RWPE2 (cell line): ENCODE data around the gene NMRAL1.

Experiments used
- ATAC-seq: fragments of 200-7000 bp; cut with Tn5 transposase; 3 replicates; pipeline ENCODE4 v1.9.1; 2021; ENCODE audit warnings: low read depth
- DNase-seq: peaks from one replicate; pipeline ENCODE4 v3.0.0-alpha.2; 2020; ENCODE audit warnings: low spot score
- H3K27ac ChIP-seq: fragments of 450-650 bp; 2 replicates; pipeline ENCODE4 v1.5.1; 2017; ENCODE audit warnings: mild to moderate bottlenecking; ENCODE audit not compliant: poor library complexity, severe bottlenecking
- H3K27me3 ChIP-seq: fragments of 250-450 bp; sonication (Bioruptor Pico); 2 replicates; pipeline ENCODE4 v1.5.1; 2021; ENCODE audit warnings: mild to moderate bottlenecking, moderate library complexity; ENCODE audit not compliant: insufficient read depth, poor library complexity, severe bottlenecking
- H3K36me3 ChIP-seq: fragments of 250-450 bp; sonication (Bioruptor Pico); 2 replicates; pipeline ENCODE4 v1.5.1; 2020; ENCODE audit warnings: low read depth, mild to moderate bottlenecking, moderate library complexity
- H3K4me1 ChIP-seq: fragments of 250-450 bp; sonication (Bioruptor Pico); 2 replicates; pipeline ENCODE4 v1.5.1; 2021; ENCODE audit warnings: mild to moderate bottlenecking, moderate library complexity; ENCODE audit not compliant: insufficient read depth, poor library complexity, severe bottlenecking
- H3K4me3 ChIP-seq: fragments of 250-450 bp; sonication (Bioruptor Pico); 2 replicates; pipeline ENCODE4 v1.5.1; 2021; ENCODE audit warnings: mild to moderate bottlenecking, moderate library complexity; ENCODE audit not compliant: severe bottlenecking
- H3K9me3 ChIP-seq: fragments of 250-450 bp; sonication (Bioruptor Pico); 2 replicates; pipeline ENCODE4 v1.5.1; 2021; ENCODE audit warnings: mild to moderate bottlenecking, moderate library complexity; ENCODE audit not compliant: severe bottlenecking
- CTCF ChIP-seq: fragments of 450-650 bp; IDR thresholded peaks from one replicate; pipeline ENCODE4 v1.5.1; 2017; ENCODE audit warnings: mild to moderate bottlenecking, moderate library complexity; ENCODE audit not compliant: poor library complexity, severe bottlenecking

NMRAL1 gene

GRCh38 chr16:4489030-4489429 is 14.6 kb upstream of the NMRAL1 start:
- H3K4me1 ChIP-seq, result peaks cover 25% of the 10 kb centered on the region
- peaks cover 61% of the 10 kb centered on the region for H3K36me3 ChIP-seq
- H3K9me3 ChIP-seq, result no peaks in the 10 kb centered on the region
- peak overlapping the region; percentile 91 for H3K27ac ChIP-seq
- H3K4me3 ChIP-seq, result no peak overlapping the region
- ATAC-seq (peak; percentile 90), DNase-seq (no peak)
- H3K27me3 ChIP-seq, result no peaks in the 10 kb centered on the region
- no peak for TF ChIP-seq CTCF

- no peak for TF ChIP-seq CTCF
- H3K4me3 ChIP-seq, result no peak overlapping the region
- H3K9me3 ChIP-seq, result no peaks in the 10 kb centered on the region
- ATAC-seq (peak; percentile 40; the same call in 2 of the 3 replicates), DNase-seq (no peak)
- H3K27ac ChIP-seq, result peak overlapping the region; percentile 91
- peaks cover 66% of the 10 kb centered on the region for H3K36me3 ChIP-seq
- H3K27me3 ChIP-seq, result no peaks in the 10 kb centered on the region
- H3K4me1 ChIP-seq, result peaks cover 22% of the 10 kb centered on the region
Observed at GRCh38 chr16:4488499-4488967, 14.1 kb upstream of the NMRAL1 start.

GRCh38 chr16:4487955-4488498 is 13.6 kb upstream of the NMRAL1 start:
- peak overlapping the region; percentile 91 for H3K27ac ChIP-seq
- no peak for TF ChIP-seq CTCF
- DNase-seq (no peak), ATAC-seq (peak; percentile 64; the same call in 2 of the 3 replicates)
- H3K36me3 ChIP-seq, result peaks cover 68% of the 10 kb centered on the region
- no peak overlapping the region for H3K4me3 ChIP-seq
- no peaks in the 10 kb centered on the region for H3K27me3 ChIP-seq
- peaks cover 22% of the 10 kb centered on the region for H3K4me1 ChIP-seq
- H3K9me3 ChIP-seq, result no peaks in the 10 kb centered on the region

- Histone ChIP-seq H3K9me3 (no peaks in the 10 kb centered on the region), H3K36me3 (peaks cover 76% of the 10 kb centered on the region), H3K27me3 (no peaks in the 10 kb centered on the region), H3K4me3 (no peak overlapping the region), H3K27ac (peak overlapping the region; percentile 91), H3K4me1 (peaks cover 37% of the 10 kb centered on the region)
- TF ChIP-seq CTCF, result no peak
- no peak for ATAC-seq
- DNase-seq, result no peak
Observed at GRCh38 chr16:4486126-4486893, 11.9 kb upstream of the NMRAL1 start.

- Histone ChIP-seq H3K4me3 (no peak overlapping the region), H3K4me1 (peaks cover 26% of the 10 kb centered on the region), H3K9me3 (no peaks in the 10 kb centered on the region), H3K27ac (peak overlapping the region; percentile 9), H3K36me3 (peaks cover 61% of the 10 kb centered on the region), H3K27me3 (no peaks in the 10 kb centered on the region)
- DNase-seq (no peak), ATAC-seq (no peak)
- TF ChIP-seq CTCF, result no peak
Observed at GRCh38 chr16:4481963-4482362, 7.5 kb upstream of the NMRAL1 start.
